GM12874 (cell line): Measurements from ENCODE around the gene PIWIL4.

Source experiments
- CTCF ChIP-seq: IDR thresholded peaks from 2 replicates; pipeline ENCODE4 v1.5.1; 2011; ENCODE audit warnings: low read depth, mild to moderate bottlenecking, control low read depth, low read length, moderate library complexity; ENCODE audit not compliant: insufficient read depth

PIWIL4 gene

GRCh38 chr11:94649254-94649653 lies 82.1 kb downstream of the PIWIL4 start:
- TF ChIP-seq CTCF, result no peak

GRCh38 chr11:94649964-94650623 lies 82.9 kb downstream of the PIWIL4 start:
- no peak for TF ChIP-seq CTCF

GRCh38 chr11:94650756-94651155 lies 83.6 kb downstream of the PIWIL4 start:
- no peak for TF ChIP-seq CTCF

GRCh38 chr11:94652735-94653284 lies 85.6 kb downstream of the PIWIL4 start:
- TF ChIP-seq CTCF, result no peak

GRCh38 chr11:94653561-94653960 lies 86.4 kb downstream of the PIWIL4 start:
- no peak for TF ChIP-seq CTCF

GRCh38 chr11:94654201-94654600 lies 87.0 kb downstream of the PIWIL4 start:
- no peak for TF ChIP-seq CTCF

GRCh38 chr11:94655291-94655690 lies 88.1 kb downstream of the PIWIL4 start:
- TF ChIP-seq CTCF, result no peak
